CD4-positive, CD25-positive, alpha-beta regulatory T cell (primary cell): ENCODE results near the gene ATP1B3. TPM values are rescaled to one million over a fixed set of nuclear protein-coding genes. Genes with fewer than 3 reads are reported as not detected.

Experiments used
- ATAC-seq, 2 donors: fragments of 150-1000 bp; cut with Tn5 transposase; one replicate each; pipeline ENCODE4 v1.10.0; 2021; ENCODE audit warnings: low read depth in 2 of 2, moderate number of reproducible peaks in 2 of 2, moderate library complexity in 1 of 2
- DNase-seq, 3 donors: peaks; one replicate each; pipeline versions ENCODE4 v3.0.0 to v3.0.0-alpha.2; 2012 to 2022; ENCODE audit warnings: mixed read lengths in 1 of 3
- H3K27ac ChIP-seq: one replicate; pipeline ENCODE4 v1.7.0; 2013; ENCODE audit warnings: mild to moderate bottlenecking, low read length; ENCODE audit not compliant: insufficient read depth, poor library complexity, severe bottlenecking
- H3K27me3 ChIP-seq: one replicate; pipeline ENCODE4 v1.7.0; 2013; ENCODE audit warnings: low read length; ENCODE audit not compliant: control insufficient read depth, insufficient read depth
- H3K36me3 ChIP-seq: one replicate; pipeline ENCODE4 v1.7.0; 2013; ENCODE audit warnings: mild to moderate bottlenecking, low read length, moderate library complexity; ENCODE audit not compliant: control insufficient read depth, insufficient read depth
- H3K4me1 ChIP-seq: 2 replicates; pipeline ENCODE4 v1.7.0; 2013; ENCODE audit warnings: mild to moderate bottlenecking, low read length; ENCODE audit not compliant: insufficient read depth, control insufficient read depth, poor library complexity, severe bottlenecking
- H3K4me3 ChIP-seq: one replicate; pipeline ENCODE4 v1.7.0; 2013; ENCODE audit warnings: low read depth, mild to moderate bottlenecking, low read length, moderate library complexity
- H3K9me3 ChIP-seq, 2 experiments: 1 replicate in 1 of 2; 2 replicates in 1 of 2; pipeline ENCODE4 v1.7.0; 2013; ENCODE audit warnings: low read length in 2 of 2, mild to moderate bottlenecking in 1 of 2, moderate library complexity in 1 of 2; ENCODE audit not compliant: control insufficient read depth in 2 of 2
- H3K27ac Mint-ChIP-seq, 3 donors: one replicate each; pipeline ENCODE4 v1.8.0; 2020 to 2022; ENCODE audit warnings: mild to moderate bottlenecking in 3 of 3, mixed read lengths in 3 of 3, moderate library complexity in 2 of 3
- H3K27me3 Mint-ChIP-seq: one replicate; pipeline ENCODE4 v1.8.0; 2022; ENCODE audit warnings: mild to moderate bottlenecking, mixed read lengths
- H3K36me3 Mint-ChIP-seq: one replicate; pipeline ENCODE4 v1.8.0; 2020; ENCODE audit warnings: mixed read lengths
- H3K4me1 Mint-ChIP-seq, 4 donors: one replicate each; pipeline ENCODE4 v1.8.0; 2020 to 2022; ENCODE audit warnings: mixed read lengths in 4 of 4, mild to moderate bottlenecking in 1 of 4
- H3K4me3 Mint-ChIP-seq, 4 donors: one replicate each; pipeline ENCODE4 v1.8.0; 2020 to 2022; ENCODE audit warnings: mild to moderate bottlenecking in 4 of 4, mixed read lengths in 4 of 4, moderate library complexity in 3 of 4
- H3K9me3 Mint-ChIP-seq, 7 donors: one replicate each; pipeline ENCODE4 v1.8.0; 2020 to 2022; ENCODE audit warnings: mixed read lengths in 7 of 7, mild to moderate bottlenecking in 3 of 7, moderate library complexity in 2 of 7
- polyA plus RNA-seq, 4 donors: library from polyadenylated mRNA; unstranded; fragments of 300-500 nt; fragmentation: Illumina TruSeq; gene quantifications; one replicate each; pipeline ENCODE4 v1.2.3, GENCODE V29; 2021
- total RNA-seq: library from RNA; stranded (reverse); gene quantifications from one replicate; pipeline ENCODE4 v1.2.3, GENCODE V29; 2022

The ATP1B3 gene
- total and polyA plus RNA-seq, 5 donors from 2014 or later, result 53.6 to 158 (median 131) TPM

GRCh38 chr3:141938011-141938500 lies 61.6 kb downstream of the ATP1B3 start:
- Mint-ChIP-seq H3K4me3 (no peak overlapping the region), H3K36me3 (peaks cover 3% of the 10 kb centered on the region), H3K27me3 (peaks cover 5% of the 10 kb centered on the region), H3K27ac (no peak overlapping the region), H3K9me3 (peaks cover 0 to 2% (median 0%) of the 10 kb centered on the region in 7 donors), H3K4me1 (peaks cover 0 to 3% (median 0%) of the 10 kb centered on the region in 4 donors)
- DNase-seq, result no peak
- H3K36me3 ChIP-seq, result no peaks in the 10 kb centered on the region
- H3K9me3 ChIP-seq, result no peaks in the 10 kb centered on the region
- no peak for ATAC-seq
- no peak overlapping the region for H3K4me3 ChIP-seq
- no peaks in the 10 kb centered on the region for H3K27me3 ChIP-seq
- H3K27ac ChIP-seq, result no peak overlapping the region
- H3K4me1 ChIP-seq, result no peaks in the 10 kb centered on the region

DNA sequence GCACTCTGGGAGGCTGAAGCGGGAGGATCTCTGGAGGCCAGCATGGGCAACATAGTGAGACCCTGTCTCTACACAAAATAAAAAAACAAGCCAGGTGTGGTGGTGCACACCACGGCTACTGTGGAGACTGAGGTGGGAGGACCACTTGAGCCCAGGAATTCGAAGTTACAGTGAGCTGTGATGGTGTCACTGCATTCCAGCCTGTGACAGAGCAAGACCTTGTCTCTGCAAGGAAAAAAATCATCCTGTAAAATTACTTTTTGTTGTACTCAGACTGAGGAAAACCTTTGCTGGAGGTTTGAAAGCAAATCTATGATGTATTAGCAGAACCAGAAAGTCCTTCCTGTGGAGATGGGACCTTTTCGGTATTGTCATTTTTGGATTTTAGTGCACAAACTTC lies 63.3 kb downstream of the ATP1B3 start:
- Mint-ChIP-seq H3K36me3 (no peaks in the 10 kb centered on the region), H3K4me1 (peaks cover 0 to 3% (median 0%) of the 10 kb centered on the region in 4 donors), H3K9me3 (peaks cover 0 to 1% (median 0%) of the 10 kb centered on the region in 7 donors), H3K4me3 (no peak overlapping the region), H3K27ac (no peak overlapping the region), H3K27me3 (no peaks in the 10 kb centered on the region)
- H3K4me1 ChIP-seq, result no peaks in the 10 kb centered on the region
- no peak overlapping the region for H3K27ac ChIP-seq
- DNase-seq (no peak), ATAC-seq (no peak)
- no peaks in the 10 kb centered on the region for H3K27me3 ChIP-seq
- no peak overlapping the region for H3K4me3 ChIP-seq
- H3K9me3 ChIP-seq, result no peaks in the 10 kb centered on the region
- no peaks in the 10 kb centered on the region for H3K36me3 ChIP-seq

DNA sequence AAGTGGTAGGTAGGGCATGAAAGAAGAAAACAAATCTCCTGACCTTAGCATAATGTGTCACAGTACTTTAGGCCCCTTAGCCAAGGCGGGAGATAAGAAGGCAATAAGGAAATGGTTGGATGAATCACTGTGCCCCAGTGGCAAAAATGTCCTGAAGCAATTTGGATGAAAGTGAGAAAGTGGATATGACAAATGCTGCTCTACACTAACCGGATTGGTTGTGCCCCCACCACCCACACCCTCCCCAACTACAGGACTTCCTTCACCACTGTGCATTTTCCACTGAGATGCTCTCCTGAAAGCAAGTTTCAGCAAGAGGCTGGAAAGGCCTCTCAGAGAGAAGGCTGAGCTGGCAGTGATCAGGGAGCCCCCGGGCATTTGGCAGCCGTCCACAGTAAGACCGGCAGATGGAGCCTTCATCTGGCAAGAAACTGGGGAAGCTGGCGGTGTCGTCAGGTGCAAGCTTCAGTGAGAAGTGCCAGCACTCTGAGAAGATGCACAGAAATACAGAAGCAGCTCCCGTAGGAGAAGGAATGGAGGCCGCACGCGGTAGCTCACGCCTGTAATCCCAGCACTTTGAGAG lies 63.8 kb downstream of the ATP1B3 start:
- Histone ChIP-seq H3K36me3 (no peaks in the 10 kb centered on the region), H3K9me3 (no peaks in the 10 kb centered on the region), H3K27me3 (no peaks in the 10 kb centered on the region), H3K4me1 (no peaks in the 10 kb centered on the region), H3K27ac (no peak overlapping the region), H3K4me3 (no peak overlapping the region)
- Mint-ChIP-seq H3K9me3 (peaks cover 0 to 1% (median 0%) of the 10 kb centered on the region in 7 donors), H3K4me1 (peaks cover 0 to 3% (median 0%) of the 10 kb centered on the region in 4 donors), H3K27me3 (no peaks in the 10 kb centered on the region), H3K27ac (no peak overlapping the region), H3K36me3 (no peaks in the 10 kb centered on the region), H3K4me3 (no peak overlapping the region)
- no peak for DNase-seq
- no peak for ATAC-seq

DNA sequence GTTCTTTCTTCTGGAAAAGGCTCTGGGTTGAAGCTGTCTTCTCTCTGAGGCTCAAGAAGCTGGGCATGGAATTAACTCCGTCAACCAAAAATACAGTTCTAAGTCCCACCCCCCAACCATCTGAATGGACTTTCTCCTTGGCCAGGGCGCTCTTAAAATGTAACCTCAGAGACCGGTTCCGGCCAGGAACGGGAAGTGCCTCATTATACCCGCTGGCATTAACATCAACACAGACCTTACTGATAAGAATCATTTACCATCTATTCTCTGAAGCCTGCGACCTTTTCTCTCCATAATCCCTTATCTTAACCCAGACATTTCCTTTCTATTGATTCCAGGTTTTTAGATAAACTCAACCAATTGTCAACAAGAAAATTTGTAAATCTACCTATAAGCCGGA lies 64.7 kb downstream of the ATP1B3 start:
- no peaks in the 10 kb centered on the region for H3K36me3 Mint-ChIP-seq

DNA sequence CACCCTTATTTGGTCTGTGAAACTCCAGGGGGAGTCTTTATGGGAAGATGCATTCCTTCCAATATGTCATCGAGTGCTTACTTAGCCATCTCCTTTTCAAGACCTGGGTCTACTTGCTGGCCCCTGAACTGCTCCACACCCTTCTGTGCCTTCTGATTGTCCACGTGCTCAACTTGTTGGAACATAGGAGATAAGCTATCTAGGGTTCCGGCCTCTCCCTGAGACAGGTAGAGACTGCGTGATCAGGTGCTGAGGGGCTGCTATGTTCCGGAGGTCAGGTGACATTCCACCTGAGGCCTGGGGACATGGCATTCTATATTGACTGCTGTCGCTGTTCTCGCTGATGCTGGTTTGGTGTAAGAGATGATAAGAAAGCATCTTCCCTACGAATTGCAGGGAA lies 65.6 kb downstream of the ATP1B3 start:
- no peaks in the 10 kb centered on the region for H3K36me3 ChIP-seq
- H3K4me3 Mint-ChIP-seq, result no peak overlapping the region
- peak overlapping the region in 1 of 3 donors; percentile 78 for H3K27ac Mint-ChIP-seq
- peaks cover 0 to 1% (median 0%) of the 10 kb centered on the region in 7 donors for H3K9me3 Mint-ChIP-seq
- no peak overlapping the region for H3K4me3 ChIP-seq
- H3K4me1 ChIP-seq, result no peaks in the 10 kb centered on the region
- ATAC-seq (no peak), DNase-seq (no peak)
- no peaks in the 10 kb centered on the region for H3K9me3 ChIP-seq
- H3K27me3 Mint-ChIP-seq, result no peaks in the 10 kb centered on the region
- no peaks in the 10 kb centered on the region for H3K27me3 ChIP-seq
- H3K36me3 Mint-ChIP-seq, result no peaks in the 10 kb centered on the region
- H3K4me1 Mint-ChIP-seq, result peaks cover 0 to 3% (median 0%) of the 10 kb centered on the region in 4 donors
- H3K27ac ChIP-seq, result no peak overlapping the region

More for the DNA sequence above, 64.7 kb downstream of the ATP1B3 start:
- peaks cover 0 to 1% (median 0%) of the 10 kb centered on the region in 7 donors for H3K9me3 Mint-ChIP-seq
- no peaks in the 10 kb centered on the region for H3K27me3 Mint-ChIP-seq
- Histone ChIP-seq H3K4me1 (no peaks in the 10 kb centered on the region), H3K27me3 (no peaks in the 10 kb centered on the region), H3K4me3 (no peak overlapping the region), H3K36me3 (no peaks in the 10 kb centered on the region), H3K9me3 (no peaks in the 10 kb centered on the region), H3K27ac (no peak overlapping the region)
- no peak for ATAC-seq
- no peak for DNase-seq
- peaks cover 0 to 3% (median 0%) of the 10 kb centered on the region in 4 donors for H3K4me1 Mint-ChIP-seq
- no peak overlapping the region for H3K4me3 Mint-ChIP-seq
- H3K27ac Mint-ChIP-seq, result peak overlapping the region in 1 of 3 donors; percentile 78

DNA sequence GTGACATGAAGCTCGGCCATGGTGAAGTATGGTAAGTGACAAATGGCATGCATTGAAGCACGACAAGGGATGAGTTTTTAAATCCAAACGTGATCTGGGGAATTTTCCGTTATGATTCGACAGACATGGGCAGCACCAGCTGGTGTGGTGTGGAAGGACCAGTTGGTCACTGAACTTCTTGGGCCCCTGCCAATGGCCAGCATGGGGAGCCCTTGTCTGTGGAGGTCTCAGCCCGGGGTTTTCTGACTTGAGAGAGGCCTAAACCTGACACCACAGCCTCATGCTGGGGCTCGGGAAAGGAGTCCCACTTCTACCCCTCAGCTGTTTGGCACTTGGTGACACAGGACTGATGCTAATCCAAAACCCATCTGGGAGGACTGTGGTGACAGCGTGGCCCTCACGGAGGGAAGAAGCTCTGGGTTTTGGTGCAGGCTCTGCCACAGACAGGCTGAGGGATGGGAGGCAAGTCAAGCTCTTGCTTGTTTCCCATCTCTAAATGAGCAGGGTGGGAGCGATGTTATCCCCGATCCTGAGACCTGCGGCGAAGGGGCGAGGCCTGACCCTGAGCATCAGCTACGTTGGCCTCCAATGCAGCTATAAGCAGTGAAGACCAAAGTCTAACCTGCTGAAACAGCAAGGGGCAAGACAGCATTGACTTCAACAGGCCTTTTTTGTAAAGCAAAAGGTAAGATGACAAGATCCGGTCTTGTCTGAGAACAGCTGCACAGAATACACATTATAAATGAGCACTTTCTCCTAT lies 69.5 kb downstream of the ATP1B3 start:
- no peaks in the 10 kb centered on the region for H3K27me3 ChIP-seq
- H3K4me3 ChIP-seq, result no peak overlapping the region
- Mint-ChIP-seq H3K27me3 (no peaks in the 10 kb centered on the region), H3K4me3 (no peak overlapping the region), H3K27ac (no peak overlapping the region), H3K36me3 (no peaks in the 10 kb centered on the region), H3K9me3 (peaks cover 0 to 2% (median 0%) of the 10 kb centered on the region in 7 donors), H3K4me1 (peaks cover 0 to 3% (median under 1%) of the 10 kb centered on the region in 4 donors)
- ATAC-seq (no peak), DNase-seq (no peak)
- no peaks in the 10 kb centered on the region for H3K4me1 ChIP-seq
- no peaks in the 10 kb centered on the region for H3K9me3 ChIP-seq
- H3K27ac ChIP-seq, result no peak overlapping the region
- no peaks in the 10 kb centered on the region for H3K36me3 ChIP-seq

DNA sequence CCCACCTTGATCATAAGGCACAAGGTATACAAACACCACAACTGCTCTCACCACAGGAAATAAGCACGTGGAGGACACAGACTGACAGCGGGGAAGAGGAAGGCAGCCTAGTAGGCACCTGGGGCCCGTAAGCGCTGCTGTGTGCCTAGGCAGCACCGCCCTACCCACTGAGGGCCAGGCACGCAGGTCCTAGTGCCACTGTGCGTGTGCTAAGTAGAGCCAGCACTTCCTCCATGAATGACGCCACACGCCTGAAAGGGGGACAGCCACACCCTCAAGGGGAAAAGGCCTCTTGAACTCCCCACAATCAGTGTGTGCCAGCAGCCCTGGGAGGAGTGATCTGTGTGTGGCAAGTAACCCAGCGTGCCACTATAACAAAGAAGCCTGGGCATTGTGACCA lies 73.0 kb downstream of the ATP1B3 start:
- DNase-seq, result no peak
- no peak overlapping the region for H3K4me3 ChIP-seq
- no peak overlapping the region for H3K4me3 Mint-ChIP-seq

More for the DNA sequence above, 73.0 kb downstream of the ATP1B3 start:
- no peak for ATAC-seq
- Histone ChIP-seq H3K36me3 (no peaks in the 10 kb centered on the region), H3K27me3 (no peaks in the 10 kb centered on the region), H3K9me3 (no peaks in the 10 kb centered on the region), H3K27ac (no peak overlapping the region), H3K4me1 (no peaks in the 10 kb centered on the region)
- Mint-ChIP-seq H3K27me3 (no peaks in the 10 kb centered on the region), H3K36me3 (peaks cover 15% of the 10 kb centered on the region), H3K4me1 (peaks cover 0 to 3% (median 0%) of the 10 kb centered on the region in 4 donors), H3K9me3 (peaks cover 0 to 3% (median 0%) of the 10 kb centered on the region in 7 donors), H3K27ac (no peak overlapping the region)
